Transverse colon (tissue), 4 donors: ENCODE results near the gene KLHL11. TPM values are rescaled to one million over a fixed set of nuclear protein-coding genes. Genes with fewer than 3 reads are reported as not detected.

Experiments
- DNase-seq: peaks from one replicate; pipeline ENCODE4 v3.0.0-alpha.2; 2019
- H3K27ac ChIP-seq, 4 donors: fragments of 200-600 bp; sonication (generic); 2 replicates each; pipeline ENCODE4 v1.5.1; 2016 to 2018; ENCODE audit warnings: inconsistent platforms in 4 of 4
- H3K27me3 ChIP-seq: fragments of 200-600 bp; sonication (generic); 2 replicates; pipeline ENCODE4 v1.5.1; 2017; ENCODE audit warnings: inconsistent platforms
- H3K36me3 ChIP-seq, 4 donors: fragments of 200-600 bp; sonication (generic); 2 replicates each; pipeline ENCODE4 v1.5.1; 2017 to 2019; ENCODE audit warnings: inconsistent platforms in 4 of 4
- H3K4me1 ChIP-seq, 4 donors: fragments of 200-600 bp; sonication (generic); 2 replicates each; pipeline ENCODE4 v1.5.1; 2017 to 2020; ENCODE audit warnings: inconsistent platforms in 4 of 4
- H3K4me3 ChIP-seq, 4 donors: fragments of 200-600 bp; sonication (generic); 1 replicate in 1 of 4; 2 replicates in 3 of 4; pipeline versions ENCODE4 v1.5.1 to v1.6.1; 2017 to 2019; ENCODE audit warnings: inconsistent platforms in 4 of 4
- H3K9me3 ChIP-seq, 2 donors: fragments of 200-600 bp; sonication (generic); 2 replicates each; pipeline ENCODE4 v1.5.1; 2017 to 2019; ENCODE audit warnings: inconsistent platforms in 2 of 2
- CTCF ChIP-seq, 5 experiments: fragments of 200-600 bp in 3 of 5; fragments of 450-650 bp in 2 of 5; sonication (generic) in 3 of 5; IDR thresholded peaks; 1 replicate in 2 of 5; 2 replicates in 3 of 5; pipeline ENCODE4 v1.5.1; 2016 to 2017; ENCODE audit warnings: antibody characterized with exemption in 5 of 5, inconsistent platforms in 3 of 5, mild to moderate bottlenecking in 2 of 5, moderate library complexity in 1 of 5
- EP300 ChIP-seq: sonication (generic); formaldehyde crosslinking; IDR thresholded peaks from one replicate; pipeline ENCODE4 v1.6.1; 2017; ENCODE audit warnings: antibody characterized with exemption, low read depth
- POLR2A ChIP-seq: fragments of 450-650 bp; IDR thresholded peaks from one replicate; pipeline ENCODE4 v1.6.1; 2016; ENCODE audit warnings: antibody characterized with exemption, mild to moderate bottlenecking, moderate library complexity
- POLR2AphosphoS5 ChIP-seq, 3 donors: sonication (generic); formaldehyde crosslinking; IDR thresholded peaks; one replicate each; pipeline ENCODE4 v1.6.1; 2016; ENCODE audit warnings: antibody characterized with exemption in 3 of 3
- WGBS, 2 donors: methylation state at CpG; one replicate each; pipeline ENCODE4 v1.1.5; 2018; ENCODE audit warnings: low coverage in 1 of 2; 5-methylcytosine and 5-hydroxymethylcytosine counted together
- in situ Hi-C, 4 donors: fragments of 200-750 bp; cut with MboI; loops; one replicate each; pipeline versions ENCODE4 v1.15.0 to v1.15.1; 2017; ENCODE audit warnings: low sequenced_read_pairs in 3 of 4, low pct_ligation_motif_present in 1 of 4, low pct_unique_long_range_greater_than_20kb in 1 of 4
- intact Hi-C: fragments of 100-400 bp; cut with DNase I; formaldehyde crosslinking; loops from one replicate; pipeline ENCODE4 v1.15.1; 2023; ENCODE audit warnings: low total_unique reads
- total RNA-seq, 4 donors: library from RNA; depleted of rRNA; stranded (reverse); fragments of >200 nt; gene quantifications; one replicate each; pipeline ENCODE4 v1.1.0, GENCODE V29; 2016

Gene KLHL11
- total RNA-seq, 4 donors from 2014 or later: 5.4 to 19.5 (median 15.9) TPM

DNA sequence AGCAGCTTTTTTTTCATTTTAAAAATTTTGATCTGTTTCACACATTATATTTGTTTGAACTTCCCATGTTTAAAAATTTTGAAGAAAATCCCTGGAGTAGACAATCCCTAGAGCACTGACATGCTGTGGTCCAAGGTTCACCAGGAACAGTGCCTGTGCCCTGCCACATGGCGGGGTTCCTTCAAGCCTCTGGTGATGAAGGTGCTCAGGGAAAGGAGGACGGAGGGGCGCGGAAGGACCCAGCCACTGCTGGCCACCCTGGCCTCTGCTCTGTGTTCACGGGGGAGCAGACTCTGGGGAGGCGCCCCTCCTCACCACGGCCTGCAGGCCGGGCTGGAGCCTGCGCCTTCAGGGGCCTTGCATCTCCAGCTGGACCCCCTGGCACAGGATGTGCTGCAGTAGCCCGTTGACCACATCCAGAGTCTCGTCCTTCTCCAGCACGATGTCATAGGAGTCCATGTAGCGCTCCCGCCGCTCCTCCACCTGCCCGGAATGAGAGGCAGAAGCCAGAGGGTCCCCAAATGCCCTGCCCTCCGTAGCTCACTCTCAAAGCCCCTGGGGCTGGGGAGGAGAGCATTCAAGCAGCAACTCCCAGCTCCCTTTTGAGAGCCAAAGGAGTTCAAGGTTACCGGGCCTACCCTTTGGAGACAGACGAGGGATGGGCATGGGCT, 39.9 kb downstream of the KLHL11 start:
- Histone ChIP-seq H3K4me3 (no peak overlapping the region), H3K9me3 (no peaks in the 10 kb centered on the region), H3K27me3 (no peaks in the 10 kb centered on the region), H3K36me3 (no peaks in the 10 kb centered on the region), H3K27ac (no peak overlapping the region), H3K4me1 (no peaks in the 10 kb centered on the region)
- TF ChIP-seq POLR2AphosphoS5 (IDR thresholded peaks at IDR 0.05) (no peak), CTCF (IDR thresholded peaks at IDR 0.05) (no peak), POLR2A (no peak), EP300 (no peak)
- intact Hi-C loops: no loop called here
- 90 to 100% methylated on average over 1 to 19 of the region's 19 CpGs for WGBS, 2 donors
- DNase-seq: no peak
- in situ Hi-C loops: no loop called here

- intact Hi-C loops (no loop called here), in situ Hi-C loops (no loop called here)
- no peaks in the 10 kb centered on the region for H3K4me1 ChIP-seq
- no peak for DNase-seq
- H3K27me3 ChIP-seq: no peaks in the 10 kb centered on the region
- H3K36me3 ChIP-seq: no peaks in the 10 kb centered on the region
- 57 to 67% methylated on average over 1 to 7 of the region's 7 CpGs for WGBS, 2 donors
- no peak overlapping the region for H3K27ac ChIP-seq
- TF ChIP-seq EP300 (no peak), CTCF (IDR thresholded peaks at IDR 0.05) (no peak), POLR2A (no peak), POLR2AphosphoS5 (IDR thresholded peaks at IDR 0.05) (no peak)
- no peaks in the 10 kb centered on the region for H3K9me3 ChIP-seq
- H3K4me3 ChIP-seq: no peak overlapping the region
Observed at GRCh38 chr17:41824086-41824485, 41.1 kb downstream of the KLHL11 start.

- TF ChIP-seq POLR2AphosphoS5 (IDR thresholded peaks at IDR 0.05) (no peak), EP300 (no peak), POLR2A (no peak), CTCF (IDR thresholded peaks at IDR 0.05) (no peak)
- intact Hi-C loops (no loop called here), in situ Hi-C loops (no loop called here)
- 87 to 89% methylated on average over 4 to 7 of the region's 7 CpGs for WGBS, 2 donors
- Histone ChIP-seq H3K4me3 (no peak overlapping the region), H3K4me1 (no peaks in the 10 kb centered on the region), H3K9me3 (no peaks in the 10 kb centered on the region), H3K27ac (no peak overlapping the region), H3K27me3 (no peaks in the 10 kb centered on the region), H3K36me3 (no peaks in the 10 kb centered on the region)
- no peak for DNase-seq
Observed at GRCh38 chr17:41823580-41823979, 41.6 kb downstream of the KLHL11 start.

GRCh38 chr17:41823141-41823524, 42.1 kb downstream of the KLHL11 start:
- Histone ChIP-seq H3K9me3 (no peaks in the 10 kb centered on the region), H3K4me1 (no peaks in the 10 kb centered on the region), H3K4me3 (no peak overlapping the region), H3K36me3 (no peaks in the 10 kb centered on the region), H3K27me3 (no peaks in the 10 kb centered on the region), H3K27ac (no peak overlapping the region)
- DNase-seq: no peak
- intact Hi-C loops: no loop called here
- 100% methylated on average over 1 of the region's 1 CpG; no CpG with 5 or more reads in 1 of the 2 donors for WGBS, 2 donors
- in situ Hi-C loops: no loop called here
- TF ChIP-seq EP300 (no peak), POLR2A (no peak), POLR2AphosphoS5 (IDR thresholded peaks at IDR 0.05) (no peak), CTCF (IDR thresholded peaks at IDR 0.05) (no peak)
